RWPE2 (cell line): ENCODE measurements around the gene OSBPL7.

Experiments
- ATAC-seq: fragments of 200-7000 bp; cut with Tn5 transposase; 3 replicates; pipeline ENCODE4 v1.9.1; 2021; ENCODE audit warnings: low read depth
- DNase-seq: peaks from one replicate; pipeline ENCODE4 v3.0.0-alpha.2; 2020; ENCODE audit warnings: low spot score
- H3K27ac ChIP-seq: fragments of 450-650 bp; 2 replicates; pipeline ENCODE4 v1.5.1; 2017; ENCODE audit warnings: mild to moderate bottlenecking; ENCODE audit not compliant: poor library complexity, severe bottlenecking
- H3K27me3 ChIP-seq: fragments of 250-450 bp; sonication (Bioruptor Pico); 2 replicates; pipeline ENCODE4 v1.5.1; 2021; ENCODE audit warnings: mild to moderate bottlenecking, moderate library complexity; ENCODE audit not compliant: insufficient read depth, poor library complexity, severe bottlenecking
- H3K36me3 ChIP-seq: fragments of 250-450 bp; sonication (Bioruptor Pico); 2 replicates; pipeline ENCODE4 v1.5.1; 2020; ENCODE audit warnings: low read depth, mild to moderate bottlenecking, moderate library complexity
- H3K4me1 ChIP-seq: fragments of 250-450 bp; sonication (Bioruptor Pico); 2 replicates; pipeline ENCODE4 v1.5.1; 2021; ENCODE audit warnings: mild to moderate bottlenecking, moderate library complexity; ENCODE audit not compliant: insufficient read depth, poor library complexity, severe bottlenecking
- H3K4me3 ChIP-seq: fragments of 250-450 bp; sonication (Bioruptor Pico); 2 replicates; pipeline ENCODE4 v1.5.1; 2021; ENCODE audit warnings: mild to moderate bottlenecking, moderate library complexity; ENCODE audit not compliant: severe bottlenecking
- H3K9me3 ChIP-seq: fragments of 250-450 bp; sonication (Bioruptor Pico); 2 replicates; pipeline ENCODE4 v1.5.1; 2021; ENCODE audit warnings: mild to moderate bottlenecking, moderate library complexity; ENCODE audit not compliant: severe bottlenecking
- CTCF ChIP-seq: fragments of 450-650 bp; IDR thresholded peaks from one replicate; pipeline ENCODE4 v1.5.1; 2017; ENCODE audit warnings: mild to moderate bottlenecking, moderate library complexity; ENCODE audit not compliant: poor library complexity, severe bottlenecking

Gene OSBPL7

GRCh38 chr17:47763913-47764582, 57.5 kb downstream of the OSBPL7 start:
- Histone ChIP-seq H3K4me3 (no peak overlapping the region), H3K36me3 (no peaks in the 10 kb centered on the region), H3K9me3 (no peaks in the 10 kb centered on the region), H3K27me3 (no peaks in the 10 kb centered on the region), H3K27ac (no peak overlapping the region), H3K4me1 (no peaks in the 10 kb centered on the region)
- no peak for TF ChIP-seq CTCF
- ATAC-seq = peak; percentile 35; the same call in 1 of the 3 replicates
- no peak for DNase-seq

DNA sequence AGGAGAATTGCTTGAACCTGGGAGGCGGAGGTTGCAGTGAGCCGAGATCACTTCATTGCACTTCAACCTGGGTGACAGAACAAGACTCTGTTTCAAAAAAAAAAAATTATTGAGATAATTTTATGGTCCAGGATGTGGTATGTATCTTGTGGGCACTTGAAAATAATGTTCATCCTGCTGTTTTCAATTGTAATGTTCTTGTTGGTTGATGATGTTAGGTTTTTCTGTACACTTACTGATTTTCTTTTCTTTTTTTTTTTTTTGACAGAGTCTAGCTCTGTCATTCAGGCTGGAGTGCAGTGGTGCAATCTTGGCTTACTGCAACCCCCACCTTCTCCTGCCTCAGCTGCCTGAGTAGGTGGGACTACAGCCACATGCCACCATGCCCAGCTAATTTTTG, 58.9 kb downstream of the OSBPL7 start:
- H3K27me3 ChIP-seq = peaks cover 10% of the 10 kb centered on the region
- no peak for TF ChIP-seq CTCF
- ATAC-seq (no peak), DNase-seq (no peak)
- no peaks in the 10 kb centered on the region for H3K4me1 ChIP-seq
- no peaks in the 10 kb centered on the region for H3K36me3 ChIP-seq
- H3K9me3 ChIP-seq = no peaks in the 10 kb centered on the region
- no peak overlapping the region for H3K4me3 ChIP-seq
- no peak overlapping the region for H3K27ac ChIP-seq

GRCh38 chr17:47760409-47761140, 61.0 kb downstream of the OSBPL7 start:
- Histone ChIP-seq H3K27ac (no peak overlapping the region), H3K4me3 (no peak overlapping the region), H3K9me3 (peaks cover 3% of the 10 kb centered on the region), H3K4me1 (no peaks in the 10 kb centered on the region), H3K36me3 (no peaks in the 10 kb centered on the region), H3K27me3 (peaks cover 10% of the 10 kb centered on the region)
- no peak for TF ChIP-seq CTCF
- DNase-seq = no peak
- ATAC-seq = no peak

DNA sequence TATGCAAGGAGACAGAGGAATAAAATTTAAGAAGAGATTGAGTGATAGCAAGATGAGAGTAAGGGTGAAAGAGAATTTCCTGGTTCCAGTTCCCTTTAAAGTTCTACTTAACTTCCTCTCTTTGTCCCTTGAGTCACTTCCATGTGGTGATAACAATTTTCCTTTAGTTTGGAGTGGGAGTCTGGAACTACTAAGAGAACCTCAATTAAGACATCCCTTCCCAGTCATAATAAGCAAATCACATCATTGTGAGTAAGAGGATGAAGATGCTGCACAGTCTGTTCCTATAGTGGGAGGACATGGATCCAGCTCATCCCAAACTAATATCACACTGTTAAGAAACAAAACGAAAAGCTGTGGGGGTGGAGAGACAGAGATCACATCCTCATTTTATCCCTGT, 64.2 kb downstream of the OSBPL7 start:
- Histone ChIP-seq H3K9me3 (peaks cover 3% of the 10 kb centered on the region), H3K4me1 (no peaks in the 10 kb centered on the region), H3K27ac (no peak overlapping the region), H3K36me3 (no peaks in the 10 kb centered on the region), H3K27me3 (peaks cover 14% of the 10 kb centered on the region), H3K4me3 (no peak overlapping the region)
- no peak for TF ChIP-seq CTCF
- no peak for DNase-seq
- ATAC-seq = no peak
